ENCODE results near the gene TRO. TPM values are rescaled to one million over a fixed set of nuclear protein-coding genes. Genes with fewer than 3 reads are reported as not detected.

TRO gene
- total RNA-seq, 1 experiment from 2014 or later: 24.3 TPM

GRCh38 chrX:54934890-54935289 lies 14.3 kb downstream of the TRO start:
- no peaks in the 10 kb centered on the region for H3K27me3 ChIP-seq (replicated peaks; ENCODE audit: insufficient read depth, low read depth, low read length, poor library complexity)
- no peak overlapping the region for H3K4me3 ChIP-seq (ENCODE audit: low read depth, low read length, poor library complexity, severe bottlenecking)
- H3K27ac ChIP-seq (ENCODE audit: low read depth, low read length, poor library complexity, severe bottlenecking): no peak overlapping the region
- H3K36me3 ChIP-seq (ENCODE audit: insufficient read depth, low read length, poor library complexity, severe bottlenecking): no peaks in the 10 kb centered on the region
- no peak for TF ChIP-seq CTCF (conservative IDR thresholded peaks at IDR 0.05; ENCODE audit: low read depth, low read length)
- TF ChIP-seq EZH2 (IDR thresholded peaks at IDR 0.05; ENCODE audit: borderline replicate concordance, low read depth, low read length, poor library complexity, severe bottlenecking): no peak
- H3K4me1 ChIP-seq (ENCODE audit: insufficient read depth, low read length, poor library complexity, severe bottlenecking): no peaks in the 10 kb centered on the region
- BruUV-seq (replicated peaks): no TSS peak
- intact Hi-C loops (cut with micrococcal nuclease; ENCODE audit: unreplicated experiment): no loop called here
- CTCF ChIA-PET: no interaction called here
- no peak for DNase-seq (ENCODE audit: low spot score)
- POLR2A ChIA-PET (ENCODE audit: low non-redundant PET): no interaction called here
- no peaks in the 10 kb centered on the region for H3K9me3 ChIP-seq (ENCODE audit: low read depth, low read length, poor library complexity, severe bottlenecking)

- H3K4me1 ChIP-seq (ENCODE audit: insufficient read depth, low read length, poor library complexity, severe bottlenecking): no peaks in the 10 kb centered on the region
- ChIA-PET POLR2A (ENCODE audit: low non-redundant PET) (no interaction called here), CTCF (no interaction called here)
- H3K4me3 ChIP-seq (ENCODE audit: low read depth, low read length, poor library complexity, severe bottlenecking): no peak overlapping the region
- H3K27me3 ChIP-seq (replicated peaks; ENCODE audit: insufficient read depth, low read depth, low read length, poor library complexity): no peaks in the 10 kb centered on the region
- intact Hi-C loops (cut with micrococcal nuclease; ENCODE audit: unreplicated experiment): no loop called here
- no peaks in the 10 kb centered on the region for H3K9me3 ChIP-seq (ENCODE audit: low read depth, low read length, poor library complexity, severe bottlenecking)
- no peak overlapping the region for H3K27ac ChIP-seq (ENCODE audit: low read depth, low read length, poor library complexity, severe bottlenecking)
- no peak for DNase-seq (ENCODE audit: low spot score)
- H3K36me3 ChIP-seq (ENCODE audit: insufficient read depth, low read length, poor library complexity, severe bottlenecking): no peaks in the 10 kb centered on the region
- no TSS peak for BruUV-seq (replicated peaks)
- no peak for TF ChIP-seq CTCF (conservative IDR thresholded peaks at IDR 0.05; ENCODE audit: low read depth, low read length)
- TF ChIP-seq EZH2 (IDR thresholded peaks at IDR 0.05; ENCODE audit: borderline replicate concordance, low read depth, low read length, poor library complexity, severe bottlenecking): no peak
Measured at GRCh38 chrX:54935306-54935705, 14.7 kb downstream of the TRO start.

GRCh38 chrX:54937416-54937815 lies 16.8 kb downstream of the TRO start:
- H3K27ac ChIP-seq (ENCODE audit: low read depth, low read length, poor library complexity, severe bottlenecking): no peak overlapping the region
- intact Hi-C loops (cut with micrococcal nuclease; ENCODE audit: unreplicated experiment): no loop called here
- TF ChIP-seq EZH2 (IDR thresholded peaks at IDR 0.05; ENCODE audit: borderline replicate concordance, low read depth, low read length, poor library complexity, severe bottlenecking): no peak
- TF ChIP-seq CTCF (conservative IDR thresholded peaks at IDR 0.05; ENCODE audit: low read depth, low read length): no peak
- no peaks in the 10 kb centered on the region for H3K36me3 ChIP-seq (ENCODE audit: insufficient read depth, low read length, poor library complexity, severe bottlenecking)
- H3K27me3 ChIP-seq (replicated peaks; ENCODE audit: insufficient read depth, low read depth, low read length, poor library complexity): no peaks in the 10 kb centered on the region
- H3K4me3 ChIP-seq (ENCODE audit: low read depth, low read length, poor library complexity, severe bottlenecking): no peak overlapping the region
- H3K4me1 ChIP-seq (ENCODE audit: insufficient read depth, low read length, poor library complexity, severe bottlenecking): no peaks in the 10 kb centered on the region
- no TSS peak for BruUV-seq (replicated peaks)
- no peak for DNase-seq (ENCODE audit: low spot score)
- POLR2A ChIA-PET (ENCODE audit: low non-redundant PET): no interaction called here
- CTCF ChIA-PET: no interaction called here
- no peaks in the 10 kb centered on the region for H3K9me3 ChIP-seq (ENCODE audit: low read depth, low read length, poor library complexity, severe bottlenecking)
